NT2/D1 (cell line): ENCODE results near the gene RAB3B.

Experiments
- SUZ12 ChIP-seq: IDR thresholded peaks from 2 replicates; pipeline ENCODE4 v1.6.1; 2011; ENCODE audit not compliant: insufficient read length, insufficient read depth; ENCODE audit errors: extremely low read depth
- YY1 ChIP-seq: IDR thresholded peaks from 2 replicates; pipeline ENCODE4 v1.6.1; 2011; ENCODE audit not compliant: insufficient read length, insufficient read depth
- ZNF274 ChIP-seq: IDR thresholded peaks from 2 replicates; pipeline ENCODE4 v1.6.1; 2011; ENCODE audit warnings: mild to moderate bottlenecking, low read depth, low read length

- TF ChIP-seq ZNF274: no peak
- no peak for TF ChIP-seq YY1
- TF ChIP-seq SUZ12: no peak
Measured at GRCh38 chr1:51960262-51960661, 30.2 kb downstream of the RAB3B start.
